ENCODE data around the gene HUS1. TPM values are rescaled to one million over a fixed set of nuclear protein-coding genes. Genes with fewer than 3 reads are reported as not detected.
A peak's percentile ranks its signal among the peaks of the same experiment; 100 is the strongest.

HUS1 gene
- total and polyA plus RNA-seq, 2 of the 8 experiments (the other 6 are each of a cell fraction or from before 2014, with no cell fraction given): 15.0 to 33.0 TPM

DNA sequence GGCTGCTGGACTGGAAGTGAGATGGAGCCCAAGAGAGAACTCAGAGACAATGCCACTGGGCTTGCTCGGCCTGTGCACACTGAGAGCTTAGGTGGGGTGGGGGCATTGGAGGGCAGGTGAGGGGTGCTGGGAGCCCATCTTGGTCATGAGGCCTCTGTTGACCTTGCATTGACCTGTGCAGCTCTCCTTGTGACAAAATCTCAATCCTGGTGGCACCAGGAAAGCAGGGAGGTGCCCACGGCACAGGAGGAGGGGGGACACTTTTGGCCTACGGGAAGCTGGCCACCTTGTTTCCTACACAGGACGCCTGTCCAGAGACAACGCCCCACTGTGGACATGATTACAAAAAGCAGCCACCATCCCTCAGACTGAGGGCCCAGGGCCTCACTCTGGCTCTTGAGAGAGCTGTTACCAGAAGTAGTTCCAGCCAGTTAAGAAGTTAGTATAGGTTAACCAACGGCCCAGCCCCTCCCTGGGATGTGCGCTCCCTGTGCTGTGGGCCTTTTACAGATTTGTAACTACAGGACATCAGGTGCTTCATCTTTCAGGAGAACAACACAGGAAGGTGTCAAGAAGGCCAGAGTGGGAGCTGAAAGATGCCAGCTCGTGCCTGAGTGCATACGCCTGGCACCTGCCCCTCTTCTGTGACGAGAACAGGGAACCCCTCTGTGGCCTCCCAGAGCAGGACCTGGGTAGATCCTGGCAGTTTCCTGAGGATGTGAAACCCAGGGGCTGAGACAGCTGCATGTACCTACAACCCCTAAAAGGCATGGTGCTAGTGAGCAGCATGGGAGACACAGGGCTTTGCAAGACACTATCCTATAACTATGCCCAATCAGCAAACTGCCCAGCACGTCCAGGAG lies 41.5 kb downstream of the HUS1 start:
- H2BK120ac ChIP-seq (replicated peaks; ENCODE audit: low read depth, low read length): no peak overlapping the region
- H3K4me2 ChIP-seq (ENCODE audit: insufficient read depth in 1 of 2, low read depth in 2 of 2, low read length in 2 of 2): no peak overlapping the region
- FAIRE-seq (no peak), DNase-seq (ENCODE audit: low read depth in 1 of 2, low spot score in 2 of 2) (no peak)
- H3K18ac ChIP-seq (ENCODE audit: extremely low read depth, low read length): no peak overlapping the region
- no peak overlapping the region for H3K56ac ChIP-seq (replicated peaks; ENCODE audit: insufficient read length, low read depth, low read length)
- 0 out of 2 replicates have a peak overlapping the region, but pooled peaks have one; percentile 29 for H2BK5ac ChIP-seq (ENCODE audit: low read depth, low read length)
- no peaks in the 10 kb centered on the region for H3K9me3 ChIP-seq (ENCODE audit: insufficient read depth in 2 of 2, low read depth in 1 of 2, low read length in 1 of 2)
- no peaks in the 10 kb centered on the region for H3K27me3 ChIP-seq (replicated peaks in 1 of 4; ENCODE audit: control insufficient read depth in 3 of 4, extremely low read depth in 1 of 4, insufficient read depth in 3 of 4, low read length in 3 of 4)
- no peaks in the 10 kb centered on the region for H3K79me2 ChIP-seq (ENCODE audit: control insufficient read depth in 1 of 2, insufficient read depth in 2 of 2, low read length in 2 of 2)
- no peak overlapping the region for H3K4me3 ChIP-seq (ENCODE audit: extremely low read depth in 1 of 4, insufficient read depth in 2 of 4, low read depth in 3 of 4, low read length in 4 of 4)
- no peaks in the 10 kb centered on the region for H3K36me3 ChIP-seq (ENCODE audit: control insufficient read depth in 2 of 4, insufficient read depth in 4 of 4, low read length in 3 of 4)
- H3K9ac ChIP-seq (replicated peaks in 1 of 4; ENCODE audit: extremely low read depth in 1 of 4, low read depth in 3 of 4, low read length in 3 of 4): no peak overlapping the region
- CTCF ChIA-PET (ENCODE audit: partially characterized antibody): interaction anchor here (0.7 to 5.4 kb wide), 29 partner anchors 9 to 671 kb away, joined by 3 to 34 read pairs (median 4); partner anchors contain the start of gene PKD1L1
- no peaks in the 10 kb centered on the region for H3K79me1 ChIP-seq (ENCODE audit: low read depth, low read length)
- no peak overlapping the region for H3K23ac ChIP-seq (ENCODE audit: insufficient read length)
- no peak overlapping the region for H2AK5ac ChIP-seq (ENCODE audit: low read depth, low read length)
- no peaks in the 10 kb centered on the region for H3K23me2 ChIP-seq (ENCODE audit: low read depth, low read length)
- POLR2A ChIA-PET (ENCODE audit: partially characterized antibody): no interaction called here
- no peak overlapping the region for H2BK15ac ChIP-seq (ENCODE audit: low read length)
- 83% methylated on average over 11 of the region's 11 CpGs; no CpG with 5 or more reads in 1 of the 2 experiments for WGBS, 2 experiments (ENCODE audit: extremely low coverage in 1 of 2, insufficient coverage in 1 of 2, insufficient read length in 1 of 2, insufficient replicate concordance in 2 of 2, low coverage in 1 of 2, low lambda C conversion rate in 2 of 2, missing lambda C conversion rate in 1 of 2)
- H3K4me1 ChIP-seq (replicated peaks in 1 of 4; ENCODE audit: control insufficient read depth in 3 of 4, insufficient read depth in 4 of 4, low read length in 3 of 4): peaks cover 0 to 9% (median 5%) of the 10 kb centered on the region in 4 experiments; a peak in 6 of 7 replicates
- no peak overlapping the region for H4K8ac ChIP-seq (ENCODE audit: extremely low read depth, insufficient read depth, low read length)
- no peak overlapping the region for H4K91ac ChIP-seq (replicated peaks; ENCODE audit: insufficient read length, low read length)
- H2BK20ac ChIP-seq (ENCODE audit: low read length): no peak overlapping the region
- no peak overlapping the region for H3K14ac ChIP-seq (ENCODE audit: insufficient read length)
- H3K4ac ChIP-seq (replicated peaks; ENCODE audit: insufficient read length, low read depth, low read length): peak overlapping the region; percentile 22
- H2AFZ ChIP-seq (ENCODE audit: low read length): no peak overlapping the region
- no peak overlapping the region for H3K27ac ChIP-seq (ENCODE audit: low read depth, low read length)
- H4K5ac ChIP-seq (ENCODE audit: insufficient read length, low read depth, low read length): no peak overlapping the region
- 0 out of 2 replicates have a peak overlapping the region, but pooled peaks have one; percentile 13 for H2BK12ac ChIP-seq (ENCODE audit: low read depth, low read length)
- no peaks in the 10 kb centered on the region for H4K20me1 ChIP-seq (replicated peaks in 1 of 2; ENCODE audit: control insufficient read depth in 1 of 2, insufficient read depth in 2 of 2, low read length in 2 of 2)
- no peak for TF ChIP-seq RNF2 (IDR thresholded peaks at IDR 0.05; ENCODE audit: borderline replicate concordance, low read depth, low read length, missing control alignments, poor library complexity, severe bottlenecking)
- no peak for TF ChIP-seq SIN3A (conservative IDR thresholded peaks at IDR 0.05 in 1 of 2, IDR thresholded peaks at IDR 0.05 in 1 of 2; ENCODE audit: low read depth in 1 of 2, low read length in 2 of 2)
